SK-N-SH (cell line): Measurements from ENCODE around the gene AIP. TPM values are rescaled to one million over a fixed set of nuclear protein-coding genes. Genes with fewer than 3 reads are reported as not detected.

Experiments used
- CTCF ChIA-PET: fragments of 300-600, 350-600 bp; formaldehyde crosslinking; extraction: SDS; loops from one replicate; lab custom pipeline; 2021; lab: Yijun Ruan, JAX
- POLR2A ChIA-PET: fragments of 350-600 bp; sonication (Branson Sonifier 250); formaldehyde crosslinking; extraction: SDS; loops from one replicate; lab custom pipeline; 2020; ENCODE audit warnings: antibody characterized with exemption, inconsistent platforms; lab: Yijun Ruan, JAX
- DNase-seq: peaks from one replicate; pipeline ENCODE4 v3.0.0; 2012
- H2AFZ ChIP-seq: fragments of 200-600 bp; sonication (generic); 2 replicates; pipeline ENCODE4 v1.8.1; 2016; ENCODE audit warnings: antibody characterized with exemption, mild to moderate bottlenecking, low read depth
- H3F3A ChIP-seq: fragments of 200-600 bp; sonication (generic); replicated peaks from 2 replicates; pipeline ENCODE3; 2016; ENCODE audit warnings: antibody characterized with exemption, mild to moderate bottlenecking; ENCODE audit not compliant: insufficient read depth
- H3K27ac ChIP-seq, 2 experiments: fragments of 200-500 bp in 1 of 2; fragments of 200-600 bp in 1 of 2; sonication (Bioruptor generic) in 1 of 2; sonication (generic), shearing (Covaris generic) in 1 of 2; 2 replicates each; pipeline versions ENCODE4 v1.5.1 to v1.6.1; 2014 to 2016; ENCODE audit warnings: low read depth in 2 of 2, inconsistent platforms in 1 of 2, low read length in 1 of 2, mild to moderate bottlenecking in 1 of 2, mixed read lengths in 1 of 2
- H3K27me3 ChIP-seq: fragments of 200-600 bp; sonication (generic), shearing (Covaris generic); 2 replicates; pipeline ENCODE4 v1.6.1; 2016; ENCODE audit warnings: mixed run types; ENCODE audit not compliant: insufficient read depth
- H3K36me3 ChIP-seq, 2 experiments: fragments of 200-500 bp in 1 of 2; fragments of 200-600 bp in 1 of 2; sonication (Bioruptor generic) in 1 of 2; sonication (generic) in 1 of 2; replicated peaks in 1 of 2; 2 replicates each; pipeline versions ENCODE3 to v1.5.1; 2014 to 2016; ENCODE audit warnings: low read length in 1 of 2, mild to moderate bottlenecking in 1 of 2; ENCODE audit not compliant: insufficient read depth in 2 of 2, control insufficient read depth in 1 of 2
- H3K4me1 ChIP-seq, 2 experiments: fragments of 200-500 bp in 1 of 2; fragments of 200-600 bp in 1 of 2; sonication (Bioruptor generic) in 1 of 2; sonication (generic), shearing (Covaris generic) in 1 of 2; 2 replicates each; pipeline versions ENCODE4 v1.5.1 to v1.6.1; 2014 to 2016; ENCODE audit warnings: low read depth in 1 of 2, low read length in 1 of 2, mixed run types in 1 of 2; ENCODE audit not compliant: insufficient read depth in 2 of 2, control insufficient read depth in 1 of 2
- H3K4me2 ChIP-seq: fragments of 200-600 bp; sonication (generic), shearing (Covaris generic); 2 replicates; pipeline ENCODE4 v1.6.1; 2017; ENCODE audit warnings: mixed run types
- H3K4me3 ChIP-seq, 2 experiments: fragments of 200-500 bp in 1 of 2; fragments of 200-600 bp in 1 of 2; sonication (Bioruptor generic) in 1 of 2; sonication (generic), shearing (Covaris generic) in 1 of 2; 2 replicates each; pipeline versions ENCODE4 v1.5.1 to v1.8.1; 2014 to 2016; ENCODE audit warnings: low read depth in 2 of 2, inconsistent platforms in 1 of 2, low read length in 1 of 2, mild to moderate bottlenecking in 1 of 2, mixed read lengths in 1 of 2, moderate library complexity in 1 of 2
- H3K79me2 ChIP-seq: fragments of 200-600 bp; sonication (generic); 2 replicates; pipeline ENCODE4 v1.8.1; 2017; ENCODE audit warnings: mild to moderate bottlenecking; ENCODE audit not compliant: insufficient read depth
- H3K9ac ChIP-seq: fragments of 200-600 bp; sonication (generic); 2 replicates; pipeline ENCODE4 v1.6.1; 2017; ENCODE audit warnings: mixed run types
- H3K9me2 ChIP-seq: fragments of 200-600 bp; sonication (generic); 2 replicates; pipeline ENCODE4 v1.6.1; 2017; ENCODE audit warnings: mixed run types
- H3K9me3 ChIP-seq: fragments of 200-600 bp; sonication (generic); 2 replicates; pipeline ENCODE4 v1.6.1; 2017; ENCODE audit warnings: mixed run types, mild to moderate bottlenecking, moderate library complexity
- H4K20me1 ChIP-seq: fragments of 200-600 bp; sonication (generic); 2 replicates; pipeline ENCODE4 v1.6.1; 2017; ENCODE audit warnings: mild to moderate bottlenecking, mixed run types; ENCODE audit not compliant: insufficient read depth
- ELF1 ChIP-seq: IDR thresholded peaks from 2 replicates; pipeline ENCODE4 v1.4.0; 2012
- EZH2phosphoT487 ChIP-seq: fragments of 200-600 bp; sonication (generic); IDR thresholded peaks from 2 replicates; pipeline ENCODE4 v1.6.1; 2017; ENCODE audit warnings: low read depth, mixed run types, mild to moderate bottlenecking, antibody characterized with exemption, moderate library complexity, borderline replicate concordance
- FOSL2 ChIP-seq: IDR thresholded peaks from 2 replicates; pipeline ENCODE4 v1.4.0; 2012; ENCODE audit warnings: low read depth, mild to moderate bottlenecking, moderate library complexity, borderline replicate concordance
- JUND ChIP-seq: IDR thresholded peaks from 2 replicates; pipeline ENCODE4 v1.4.0; 2012
- MEF2A ChIP-seq: IDR thresholded peaks from 2 replicates; pipeline ENCODE4 v1.4.0; 2012; ENCODE audit warnings: low read depth, borderline replicate concordance
- MXI1 ChIP-seq: IDR thresholded peaks from 2 replicates; pipeline ENCODE4 v1.6.1; 2012; ENCODE audit warnings: mild to moderate bottlenecking, low read depth, low read length, improper control_type of control experiment
- NFIC ChIP-seq: IDR thresholded peaks from 2 replicates; pipeline ENCODE4 v1.4.0; 2012; ENCODE audit warnings: borderline replicate concordance
- RCOR1 ChIP-seq: fragments of 150-350 bp; IDR thresholded peaks from 2 replicates; pipeline ENCODE4 v1.6.1; 2017; ENCODE audit warnings: antibody characterized with exemption, low read length
- REST ChIP-seq: IDR thresholded peaks from 2 replicates; pipeline ENCODE4 v1.6.1; 2012; ENCODE audit warnings: mild to moderate bottlenecking, low read depth, low read length, moderate library complexity
- RFX5 ChIP-seq: IDR thresholded peaks from 2 replicates; pipeline ENCODE4 v1.6.1; 2012; ENCODE audit warnings: mild to moderate bottlenecking, improper control_type of control experiment, low read length
- RXRA ChIP-seq: IDR thresholded peaks from 2 replicates; pipeline ENCODE4 v1.4.0; 2012; ENCODE audit warnings: low read depth, mild to moderate bottlenecking, borderline replicate concordance
- TAF1 ChIP-seq: IDR thresholded peaks from 2 replicates; pipeline ENCODE4 v1.6.1; 2012; ENCODE audit warnings: low read depth, mild to moderate bottlenecking, low read length, moderate library complexity, borderline replicate concordance
- TCF12 ChIP-seq: IDR thresholded peaks from 2 replicates; pipeline ENCODE4 v1.4.0; 2012
- TEAD4 ChIP-seq: IDR thresholded peaks from 2 replicates; pipeline ENCODE4 v1.4.0; 2012; ENCODE audit warnings: mild to moderate bottlenecking, borderline replicate concordance; ENCODE audit not compliant: insufficient read depth
- WGBS: methylation state at CpG from one replicate; pipeline ENCODE4 v1.1.6; 2017; ENCODE audit warnings: low lambda C conversion rate; 5-methylcytosine and 5-hydroxymethylcytosine counted together
- polyA plus RNA-seq, 3 experiments: library from polyadenylated mRNA; depleted of rRNA; stranded (reverse); fragments of >200 nt; gene quantifications; 2 replicates each; pipeline ENCODE4 v1.2.3, GENCODE V29; 2012
- TF ChIP-seq, protein P1 (sequence below): fragments of 200-600 bp; sonication (generic); IDR thresholded peaks from 2 replicates; pipeline ENCODE4 v1.6.1; 2017; ENCODE audit warnings: antibody characterized with exemption, mild to moderate bottlenecking, moderate library complexity

The AIP gene
- polyA plus RNA-seq, 1 of the 3 experiments (the other 2 are of a cell fraction): 207 TPM

DNA sequence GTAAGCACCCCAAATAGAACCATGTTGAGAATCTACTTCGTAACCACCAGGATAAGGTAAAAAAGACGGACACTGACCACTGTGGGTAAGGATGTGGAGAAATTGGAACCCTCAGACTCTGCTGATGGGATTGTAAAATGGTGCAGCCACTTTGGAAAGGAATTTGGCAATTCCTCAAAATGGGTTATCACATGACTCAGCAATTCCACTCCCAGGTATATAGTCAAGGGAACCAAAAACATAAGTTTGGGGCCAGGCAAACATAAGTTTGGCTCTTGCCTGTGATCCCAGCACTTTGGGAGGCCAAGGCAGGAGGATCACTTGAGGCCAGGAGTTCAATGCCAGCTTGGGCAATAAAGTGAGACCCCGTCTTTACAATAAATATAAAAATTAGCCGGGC is 45.5 kb downstream of the AIP start:
- ChIA-PET CTCF (no interaction called here), POLR2A (no interaction called here)
- no peak overlapping the region for H3K27ac ChIP-seq
- no peak overlapping the region for H3K4me3 ChIP-seq
- WGBS: 30% methylated on average over 4 of the region's 4 CpGs
- H3F3A ChIP-seq: no peaks in the 10 kb centered on the region
- H3K9me2 ChIP-seq: no peaks in the 10 kb centered on the region
- no peaks in the 10 kb centered on the region for H3K36me3 ChIP-seq
- no peak overlapping the region for H2AFZ ChIP-seq
- H3K9me3 ChIP-seq: peaks cover 3% of the 10 kb centered on the region; the same call in 1 of the 2 replicates
- no peaks in the 10 kb centered on the region for H4K20me1 ChIP-seq
- no peaks in the 10 kb centered on the region for H3K79me2 ChIP-seq
- H3K27me3 ChIP-seq: no peaks in the 10 kb centered on the region
- no peaks in the 10 kb centered on the region for H3K4me1 ChIP-seq
- H3K4me2 ChIP-seq: no peak overlapping the region
- no peak for TF ChIP-seq NFIC
- no peak for TF ChIP-seq RXRA
- TF ChIP-seq ELF1: no peak
- no peak for TF ChIP-seq TEAD4
- H3K9ac ChIP-seq: no peak overlapping the region
- no peak for DNase-seq

DNA sequence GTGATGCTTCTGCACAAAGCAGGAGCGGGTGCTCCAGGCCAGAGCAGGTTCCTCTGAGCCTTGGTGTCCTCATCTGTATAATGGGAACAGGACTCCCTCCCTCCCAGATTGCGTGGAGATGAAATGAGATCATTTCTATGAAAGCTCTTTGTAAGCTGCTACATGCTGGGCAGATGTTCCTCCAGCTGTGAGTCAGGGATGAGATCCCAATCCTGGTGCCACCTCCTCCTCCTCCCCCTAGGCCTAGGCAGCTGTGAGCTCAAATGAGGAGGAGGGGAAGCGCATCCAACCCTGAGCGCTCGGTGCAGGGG is 47.4 kb downstream of the AIP start:
- Histone ChIP-seq H3K9me3 (peaks cover 14% of the 10 kb centered on the region; the same call in 1 of the 2 replicates), H3F3A (peaks cover 3% of the 10 kb centered on the region), H3K79me2 (no peaks in the 10 kb centered on the region), H3K27ac (no peak overlapping the region), H3K4me2 (no peak overlapping the region), H3K9me2 (no peaks in the 10 kb centered on the region), H4K20me1 (no peaks in the 10 kb centered on the region), H3K27me3 (no peaks in the 10 kb centered on the region), H2AFZ (no peak overlapping the region), H3K4me3 (no peak overlapping the region), H3K4me1 (no peaks in the 10 kb centered on the region), H3K36me3 (no peaks in the 10 kb centered on the region), H3K9ac (no peak overlapping the region)
- CTCF ChIA-PET: no interaction called here
- DNase-seq: no peak
- no peak for TF ChIP-seq JUND
- TF ChIP-seq TCF12: no peak
- no peak for TF ChIP-seq MXI1
- no peak for TF ChIP-seq FOSL2
- TF ChIP-seq, protein P1, sequence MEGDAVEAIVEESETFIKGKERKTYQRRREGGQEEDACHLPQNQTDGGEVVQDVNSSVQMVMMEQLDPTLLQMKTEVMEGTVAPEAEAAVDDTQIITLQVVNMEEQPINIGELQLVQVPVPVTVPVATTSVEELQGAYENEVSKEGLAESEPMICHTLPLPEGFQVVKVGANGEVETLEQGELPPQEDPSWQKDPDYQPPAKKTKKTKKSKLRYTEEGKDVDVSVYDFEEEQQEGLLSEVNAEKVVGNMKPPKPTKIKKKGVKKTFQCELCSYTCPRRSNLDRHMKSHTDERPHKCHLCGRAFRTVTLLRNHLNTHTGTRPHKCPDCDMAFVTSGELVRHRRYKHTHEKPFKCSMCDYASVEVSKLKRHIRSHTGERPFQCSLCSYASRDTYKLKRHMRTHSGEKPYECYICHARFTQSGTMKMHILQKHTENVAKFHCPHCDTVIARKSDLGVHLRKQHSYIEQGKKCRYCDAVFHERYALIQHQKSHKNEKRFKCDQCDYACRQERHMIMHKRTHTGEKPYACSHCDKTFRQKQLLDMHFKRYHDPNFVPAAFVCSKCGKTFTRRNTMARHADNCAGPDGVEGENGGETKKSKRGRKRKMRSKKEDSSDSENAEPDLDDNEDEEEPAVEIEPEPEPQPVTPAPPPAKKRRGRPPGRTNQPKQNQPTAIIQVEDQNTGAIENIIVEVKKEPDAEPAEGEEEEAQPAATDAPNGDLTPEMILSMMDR: no peak
- TF ChIP-seq TAF1: no peak
- no peak for TF ChIP-seq EZH2phosphoT487
- no peak for TF ChIP-seq RFX5
- no peak for TF ChIP-seq REST
- no peak for TF ChIP-seq RCOR1
- TF ChIP-seq MEF2A: no peak
- TF ChIP-seq NFIC: no peak
- WGBS: 40% methylated on average over 1 of the region's 5 CpGs
- POLR2A ChIA-PET: no interaction called here
